A673 (cell line): ENCODE results near the gene FAM229A.

ENCODE experiments used
- EZH2 ChIP-seq: fragments of 200-600 bp; sonication (generic); IDR thresholded peaks from 2 replicates; pipeline ENCODE4 v1.6.1; 2017; ENCODE audit warnings: borderline replicate concordance, low read depth, mild to moderate bottlenecking, mixed read lengths, antibody characterized with exemption, low read length; ENCODE audit not compliant: poor library complexity, severe bottlenecking
- TF ChIP-seq, protein P1 (sequence below): fragments of 300-800, 200-600 bp; sonication (generic); conservative IDR thresholded peaks from 2 replicates; pipeline ENCODE4 v1.5.1; 2017; ENCODE audit warnings: low read depth, mild to moderate bottlenecking, antibody characterized with exemption, low read length, moderate library complexity, mixed read lengths

DNA sequence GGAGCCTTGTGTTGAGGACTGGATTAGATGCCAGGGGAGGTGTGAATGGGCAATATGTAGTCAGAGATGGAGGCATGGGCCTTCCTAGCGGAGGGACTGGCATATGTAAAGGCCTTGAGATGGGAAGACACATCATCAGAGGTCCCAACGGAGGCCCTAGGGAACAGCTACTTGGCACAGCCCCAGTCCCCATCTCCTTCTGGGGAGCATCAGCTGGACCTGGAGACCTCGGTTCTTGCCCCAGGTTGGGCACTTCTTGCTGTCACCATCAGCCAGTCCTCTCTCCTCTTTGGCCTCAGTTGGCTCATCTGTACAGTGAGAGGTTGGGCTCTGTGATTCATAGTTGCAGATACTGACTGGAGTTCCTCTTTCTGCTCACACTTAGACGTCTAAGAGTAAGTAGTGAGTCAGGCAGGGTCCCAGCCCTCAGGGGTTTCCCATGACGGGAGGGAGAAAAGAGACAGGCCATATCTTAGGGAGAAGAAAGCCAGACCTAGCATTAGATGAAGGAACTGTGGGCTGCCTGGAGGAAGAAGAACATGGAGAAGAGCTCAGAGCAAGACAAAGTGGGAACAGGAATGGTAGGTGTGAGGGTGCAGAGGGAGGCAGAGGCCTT, 22.8 kb downstream of the FAM229A start:
- TF ChIP-seq, protein P1, sequence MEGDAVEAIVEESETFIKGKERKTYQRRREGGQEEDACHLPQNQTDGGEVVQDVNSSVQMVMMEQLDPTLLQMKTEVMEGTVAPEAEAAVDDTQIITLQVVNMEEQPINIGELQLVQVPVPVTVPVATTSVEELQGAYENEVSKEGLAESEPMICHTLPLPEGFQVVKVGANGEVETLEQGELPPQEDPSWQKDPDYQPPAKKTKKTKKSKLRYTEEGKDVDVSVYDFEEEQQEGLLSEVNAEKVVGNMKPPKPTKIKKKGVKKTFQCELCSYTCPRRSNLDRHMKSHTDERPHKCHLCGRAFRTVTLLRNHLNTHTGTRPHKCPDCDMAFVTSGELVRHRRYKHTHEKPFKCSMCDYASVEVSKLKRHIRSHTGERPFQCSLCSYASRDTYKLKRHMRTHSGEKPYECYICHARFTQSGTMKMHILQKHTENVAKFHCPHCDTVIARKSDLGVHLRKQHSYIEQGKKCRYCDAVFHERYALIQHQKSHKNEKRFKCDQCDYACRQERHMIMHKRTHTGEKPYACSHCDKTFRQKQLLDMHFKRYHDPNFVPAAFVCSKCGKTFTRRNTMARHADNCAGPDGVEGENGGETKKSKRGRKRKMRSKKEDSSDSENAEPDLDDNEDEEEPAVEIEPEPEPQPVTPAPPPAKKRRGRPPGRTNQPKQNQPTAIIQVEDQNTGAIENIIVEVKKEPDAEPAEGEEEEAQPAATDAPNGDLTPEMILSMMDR: no peak
- no peak for TF ChIP-seq EZH2
